Activated CD4-positive, alpha-beta T cell treated with anti-CD3 and anti-CD28 coated beads for 48 hours (primary cell): ENCODE data around the gene ALG8.
"Not testable (repeated sequence)": the region's sequence is repeated elsewhere in the genome, so short reads cannot be mapped to it uniquely, and the experiment has no call there.

Source experiments
- DNase-seq: peaks from one replicate; pipeline ENCODE4 v3.0.0-alpha.2; 2020

The ALG8 gene

GRCh38 chr11:78066471-78066870 lies 73.0 kb downstream of the ALG8 start:
- no peak for DNase-seq

DNA sequence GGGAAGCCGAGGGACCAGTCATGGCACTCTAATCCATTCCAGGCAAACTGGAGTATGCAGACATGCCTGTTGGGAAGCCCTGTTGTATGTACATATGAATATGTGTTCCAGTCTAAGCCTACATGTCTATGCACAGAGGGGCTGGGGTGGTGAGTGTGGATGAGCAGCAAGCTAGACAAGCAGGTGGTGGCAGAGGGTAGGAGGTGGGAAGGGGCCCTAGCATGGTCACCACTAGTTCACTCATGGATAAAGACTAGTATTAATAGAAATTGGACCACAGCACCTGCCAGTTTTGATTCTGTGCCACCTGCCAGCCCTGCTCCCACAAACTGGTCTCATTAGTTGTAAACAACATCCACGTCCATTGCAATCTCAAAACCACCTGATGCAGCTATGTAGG lies 74.2 kb downstream of the ALG8 start:
- no peak for DNase-seq

- DNase-seq: no peak
Measured at GRCh38 chr11:78063440-78064181, 75.8 kb downstream of the ALG8 start, which contains the start of gene THRSP. THRSP (plus strand) TSS chr11:78063861; CDS start chr11:78063882, 21 bp downstream.

- DNase-seq: no peak
Measured at GRCh38 chr11:78062671-78063070, 76.8 kb downstream of the ALG8 start.

GRCh38 chr11:78061921-78062311 lies 77.5 kb downstream of the ALG8 start:
- DNase-seq: no peak

- DNase-seq: no peak
Measured at GRCh38 chr11:78061088-78061920, 78.1 kb downstream of the ALG8 start.

GRCh38 chr11:78060533-78060932 lies 78.9 kb downstream of the ALG8 start:
- no peak for DNase-seq

GRCh38 chr11:78059749-78060328 lies 79.6 kb downstream of the ALG8 start:
- DNase-seq: not testable (repeated sequence)

DNA sequence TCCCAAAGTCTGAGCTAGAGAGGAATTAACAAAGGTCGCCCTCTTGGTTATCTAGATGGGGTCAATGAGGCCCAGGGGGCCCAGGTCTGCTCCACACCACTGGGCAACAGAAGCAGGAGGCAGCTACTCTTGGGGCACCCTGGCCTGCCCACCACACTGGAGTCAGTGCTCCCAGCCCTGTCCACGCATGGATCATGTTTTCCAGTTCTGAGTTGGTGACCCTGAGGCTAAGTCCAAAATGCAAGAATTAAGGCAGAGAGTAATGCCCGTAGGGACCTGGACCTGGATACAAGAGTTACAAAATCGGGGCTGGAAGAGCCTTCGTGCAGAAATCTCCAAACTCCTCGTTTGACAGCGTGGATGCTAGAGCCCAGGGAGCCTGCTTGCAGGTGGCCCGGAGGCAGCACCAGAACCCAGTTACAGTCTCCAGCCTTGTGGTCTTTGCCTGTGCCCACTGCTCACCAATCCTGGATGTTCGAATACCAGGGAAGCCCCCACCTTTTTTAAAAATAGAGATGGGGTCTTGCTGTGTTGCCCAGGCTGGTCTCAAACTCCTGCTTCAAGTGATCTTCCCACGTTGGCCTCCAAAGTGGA lies 81.9 kb downstream of the ALG8 start:
- no peak for DNase-seq

GRCh38 chr11:78056093-78056492 lies 83.3 kb downstream of the ALG8 start:
- no peak for DNase-seq

DNA sequence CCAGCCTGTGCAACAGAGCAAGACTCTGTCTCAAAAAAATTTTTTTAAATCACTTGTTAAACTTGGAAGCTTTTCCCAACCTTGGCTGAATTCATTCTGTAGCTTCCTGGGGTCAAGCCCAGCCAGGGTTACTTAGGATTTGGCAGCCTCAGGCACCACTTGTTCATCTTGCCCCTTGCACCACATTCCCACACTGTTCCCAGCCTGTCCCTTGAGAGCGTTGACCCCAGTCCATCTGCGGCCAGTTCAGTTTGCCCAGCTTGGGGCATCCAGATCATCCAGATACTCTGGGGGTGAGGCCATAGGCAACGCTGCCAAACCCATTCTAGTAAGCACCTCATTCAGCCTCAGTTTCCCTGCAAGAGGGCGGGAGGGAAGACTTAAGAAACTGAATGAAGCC lies 84.5 kb downstream of the ALG8 start:
- no peak for DNase-seq

DNA sequence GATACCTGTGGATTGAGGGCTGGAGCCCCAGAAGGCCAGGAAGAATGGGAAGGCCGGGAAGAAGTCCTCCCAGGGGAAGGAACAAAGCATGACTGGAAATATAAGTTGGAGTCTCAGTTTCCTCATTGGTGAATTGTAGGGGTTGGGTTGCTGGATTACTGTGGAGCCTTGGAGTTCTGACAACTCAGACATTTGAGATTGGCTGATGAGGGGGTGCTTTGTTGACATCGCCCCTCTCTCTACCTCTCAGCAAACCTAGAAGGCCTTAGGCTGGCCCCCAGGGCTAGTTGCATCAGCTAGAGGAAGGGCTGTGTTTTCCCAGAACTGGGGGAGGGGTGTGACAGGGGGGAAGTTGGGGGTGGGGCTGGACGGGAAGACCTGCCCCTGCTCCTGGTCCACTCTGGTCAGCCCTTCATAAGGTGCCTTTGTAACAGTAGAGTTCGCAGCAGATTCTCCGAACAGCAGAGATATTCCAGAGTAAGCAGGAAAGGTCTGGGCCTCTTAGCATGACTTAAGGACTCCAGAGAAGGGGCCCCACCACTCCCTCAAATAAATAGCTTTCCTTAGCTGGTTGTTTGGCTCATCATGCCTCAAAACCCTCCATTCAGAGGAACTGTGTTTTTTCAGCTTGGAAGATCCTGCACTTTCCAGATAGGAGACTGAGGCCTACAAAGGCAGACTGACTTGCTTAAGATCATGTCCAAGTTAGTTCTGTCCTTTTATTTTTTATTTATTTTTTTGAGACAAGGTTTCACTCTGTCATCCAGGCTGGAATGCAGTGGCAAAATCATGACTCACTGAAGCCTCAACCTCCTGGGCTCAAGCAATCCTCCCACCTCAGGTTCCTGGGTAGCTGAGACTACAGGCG lies 88.2 kb downstream of the ALG8 start:
- DNase-seq: no peak
